ENCODE results near the gene MLH3. TPM values are rescaled to one million over a fixed set of nuclear protein-coding genes. Genes with fewer than 3 reads are reported as not detected.

Gene MLH3
- total and polyA plus RNA-seq, 2 of the 13 experiments (the other 11 are each of a cell fraction or from before 2014, with no cell fraction given): 14.4 to 24.8 TPM

- TF ChIP-seq ZNF788 (CRISPR knock-in tag; IDR thresholded peaks at IDR 0.05; ENCODE audit: borderline replicate concordance) (peak; percentile 70; the same call in 1 of the 2 replicates), REST (IDR thresholded peaks at IDR 0.05; ENCODE audit: borderline replicate concordance in 1 of 2, low read depth in 1 of 2, low read length in 2 of 2) (peak in 1 of 2 experiments; percentile 30; a peak in 1 of 4 replicates), ETS1 (CRISPR knock-in tag; IDR thresholded peaks at IDR 0.05) (no peak), KLF15 (CRISPR knock-in tag; IDR thresholded peaks at IDR 0.05; ENCODE audit: borderline replicate concordance) (no peak), TEAD3 (CRISPR knock-in tag; optimal IDR thresholded peaks at IDR 0.05; ENCODE audit: borderline replicate concordance) (peak; percentile 26), RFXAP (CRISPR knock-in tag; IDR thresholded peaks at IDR 0.05; ENCODE audit: borderline replicate concordance) (0 out of 2 replicates have a peak, but pooled peaks have one; percentile 15), ZMYM2 (CRISPR knock-in tag; IDR thresholded peaks at IDR 0.05) (no peak), ARID4A (CRISPR knock-in tag; IDR thresholded peaks at IDR 0.05; ENCODE audit: borderline replicate concordance) (peak; percentile 73; the same call in 1 of the 2 replicates), E2F2 (CRISPR knock-in tag; IDR thresholded peaks at IDR 0.05; ENCODE audit: borderline replicate concordance) (peak; percentile 62; the same call in 1 of the 2 replicates), ZNF205 (CRISPR knock-in tag; IDR thresholded peaks at IDR 0.05) (0 out of 2 replicates have a peak, but pooled peaks have one; percentile 42), ZNF275 (CRISPR knock-in tag; IDR thresholded peaks at IDR 0.05; ENCODE audit: borderline replicate concordance) (no peak), MEIS1 (CRISPR knock-in tag; IDR thresholded peaks at IDR 0.05; ENCODE audit: borderline replicate concordance) (no peak), MXD1 (CRISPR knock-in tag; IDR thresholded peaks at IDR 0.05) (no peak), RBM39 (IDR thresholded peaks at IDR 0.05; ENCODE audit: low read depth, low read length, poor library complexity, severe bottlenecking) (peak; percentile 60), MIER3 (CRISPR knock-in tag; IDR thresholded peaks at IDR 0.05; ENCODE audit: borderline replicate concordance) (no peak; the same call in 1 of the 2 replicates)
Observed at GRCh38 chr14:75063491-75064204, 12.4 kb upstream of the MLH3 start, which contains the start of gene ACYP1 (continued).

Data from HepG2 (cell line).